HCT116 (cell line): ENCODE measurements around the gene KNCN. TPM values are rescaled to one million over a fixed set of nuclear protein-coding genes. Genes with fewer than 3 reads are reported as not detected.

Experiments
- ATAC-seq: fragments of 200-7000 bp; cut with Tn5 transposase; 2 replicates; pipeline ENCODE4 v1.9.1; 2020; ENCODE audit warnings: mild to moderate bottlenecking, moderate library complexity
- BruUV-seq: library from RNA; stranded (reverse); fragments of 400-500 nt; replicated peaks from 2 replicates; lab custom pipeline; 2021; lab: Mats Ljungman, UMichigan
- CTCF ChIA-PET: fragments of 300-600 bp; sonication (Branson Sonifier 250); formaldehyde crosslinking; loops from one replicate; lab custom pipeline; 2021; ENCODE audit warnings: antibody characterized with exemption; lab: Charles Lee
- POLR2A ChIA-PET: fragments of 300-600, 350-600 bp; sonication (Branson Sonifier 250); formaldehyde crosslinking; loops from one replicate; lab custom pipeline; 2021; ENCODE audit warnings: antibody characterized with exemption; lab: Charles Lee
- RAD21 ChIA-PET, 2 experiments: fragments of 300-600 bp; sonication (Branson Sonifier 250); formaldehyde crosslinking; loops; one replicate each; lab custom pipeline; 2023; ENCODE audit warnings: low total read pairs in 2 of 2; ENCODE audit not compliant: uncharacterized antibody in 2 of 2, unreplicated experiment in 2 of 2, low non-redundant PET in 1 of 2; lab: Charles Lee
- DNase-seq: peaks from one replicate; pipeline ENCODE4 v3.0.0-alpha.2; 2010; ENCODE audit warnings: low read depth, low spot score
- H2AFZ ChIP-seq: fragments of 200-600 bp; shearing (Covaris generic), sonication (generic); 2 replicates; pipeline ENCODE4 v1.6.1; 2017; ENCODE audit warnings: low read depth, mixed run types, mixed read lengths, antibody characterized with exemption, low read length; ENCODE audit not compliant: poor library complexity, severe bottlenecking
- H3K27ac ChIP-seq: 2 replicates; pipeline ENCODE4 v1.5.1; 2012; ENCODE audit warnings: low read depth, low read length
- H3K27me3 ChIP-seq: fragments of 200-600 bp; sonication (generic); 2 replicates; pipeline ENCODE4 v1.6.1; 2016; ENCODE audit warnings: mixed run types, low read length, mixed read lengths; ENCODE audit not compliant: insufficient read depth
- H3K36me3 ChIP-seq, 2 experiments: fragments of 200-500 bp in 1 of 2; fragments of 200-600 bp in 1 of 2; sonication (Bioruptor generic) in 1 of 2; sonication (generic) in 1 of 2; 2 replicates each; pipeline versions ENCODE4 v1.5.1 to v1.6.1; 2014 to 2016; ENCODE audit warnings: low read length in 2 of 2, inconsistent platforms in 1 of 2, mixed read lengths in 1 of 2, mixed run types in 1 of 2; ENCODE audit not compliant: insufficient read depth in 2 of 2, control insufficient read depth in 1 of 2
- H3K4me1 ChIP-seq, 2 experiments: fragments of 200-600 bp in 1 of 2; sonication (generic) in 1 of 2; 2 replicates each; pipeline versions ENCODE4 v1.5.1 to v1.6.1; 2012 to 2017; ENCODE audit warnings: low read length in 2 of 2, inconsistent platforms in 1 of 2, mild to moderate bottlenecking in 1 of 2, mixed read lengths in 1 of 2, mixed run types in 1 of 2, moderate library complexity in 1 of 2; ENCODE audit not compliant: insufficient read depth in 2 of 2, control insufficient read depth in 1 of 2
- H3K4me2 ChIP-seq: fragments of 200-600 bp; sonication (generic); 2 replicates; pipeline ENCODE4 v1.6.1; 2017; ENCODE audit warnings: mixed run types, low read length, mixed read lengths
- H3K4me3 ChIP-seq, 2 experiments: fragments of 200-600 bp in 1 of 2; sonication (generic) in 1 of 2; replicated peaks in 1 of 2; 2 replicates each; pipeline ENCODE4 v1.5.1; 2011 to 2016; ENCODE audit warnings: low read length in 2 of 2, control low read depth in 1 of 2, low read depth in 1 of 2, mild to moderate bottlenecking in 1 of 2, mixed read lengths in 1 of 2, mixed run types in 1 of 2
- H3K79me2 ChIP-seq: fragments of 200-600 bp; sonication (generic); 2 replicates; pipeline ENCODE4 v1.6.1; 2017; ENCODE audit warnings: mild to moderate bottlenecking, mixed run types, low read length, moderate library complexity, mixed read lengths; ENCODE audit not compliant: insufficient read depth
- H3K9ac ChIP-seq: fragments of 200-600 bp; sonication (generic); 2 replicates; pipeline ENCODE4 v1.6.1; 2016; ENCODE audit warnings: low read length, mixed read lengths
- H3K9me2 ChIP-seq: fragments of 200-600 bp; sonication (generic), shearing (Covaris generic); 2 replicates; pipeline ENCODE4 v1.6.1; 2017; ENCODE audit warnings: mixed run types, mild to moderate bottlenecking, moderate library complexity; ENCODE audit not compliant: insufficient read depth
- H3K9me3 ChIP-seq, 2 experiments: fragments of 200-500 bp in 1 of 2; fragments of 200-600 bp in 1 of 2; sonication (Bioruptor generic) in 1 of 2; sonication (generic) in 1 of 2; 2 replicates each; pipeline ENCODE4 v1.6.1; 2014 to 2017; ENCODE audit warnings: low read length in 2 of 2, mixed read lengths in 2 of 2, inconsistent platforms in 1 of 2, low read depth in 1 of 2, mild to moderate bottlenecking in 1 of 2, mixed run types in 1 of 2, moderate library complexity in 1 of 2; ENCODE audit not compliant: control insufficient read depth in 1 of 2, insufficient read depth in 1 of 2
- H4K20me1 ChIP-seq: fragments of 200-600 bp; sonication (generic), shearing (Covaris generic); 2 replicates; pipeline ENCODE4 v1.6.1; 2017; ENCODE audit warnings: mixed run types, mild to moderate bottlenecking, moderate library complexity; ENCODE audit not compliant: insufficient read depth
- CEBPB ChIP-seq: IDR thresholded peaks from 2 replicates; pipeline ENCODE4 v1.6.1; 2012; ENCODE audit warnings: low read depth
- CTCF ChIP-seq, 3 experiments: fragments of 200-600 bp in 1 of 3; sonication (generic) in 1 of 3; IDR thresholded peaks in 2 of 3; conservative IDR thresholded peaks in 1 of 3; 2 replicates each; pipeline ENCODE4 v1.5.1; 2012 to 2017; ENCODE audit warnings: low read depth in 2 of 3, low read length in 2 of 3, antibody characterized with exemption in 1 of 3, borderline replicate concordance in 1 of 3, control low read depth in 1 of 3, mild to moderate bottlenecking in 1 of 3, mixed read lengths in 1 of 3, mixed run types in 1 of 3, moderate library complexity in 1 of 3; ENCODE audit not compliant: insufficient read depth in 1 of 3
- EGR1 ChIP-seq: IDR thresholded peaks from 2 replicates; pipeline ENCODE4 v1.6.1; 2012; ENCODE audit warnings: low read depth
- EZH2phosphoT487 ChIP-seq: fragments of 200-600 bp; IDR thresholded peaks from 2 replicates; pipeline ENCODE4 v1.6.1; 2018; ENCODE audit warnings: antibody characterized with exemption, borderline replicate concordance
- FOSL1 ChIP-seq: IDR thresholded peaks from 2 replicates; pipeline ENCODE4 v1.6.1; 2012; ENCODE audit warnings: low read depth
- JUND ChIP-seq: IDR thresholded peaks from 2 replicates; pipeline ENCODE4 v1.6.1; 2012
- POLR2AphosphoS5 ChIP-seq: IDR thresholded peaks from 2 replicates; pipeline ENCODE4 v1.6.1; 2011; ENCODE audit warnings: mild to moderate bottlenecking, low read depth, low read length, moderate library complexity
- SP1 ChIP-seq: IDR thresholded peaks from 2 replicates; pipeline ENCODE4 v1.6.1; 2012; ENCODE audit warnings: low read depth
- SRF ChIP-seq: IDR thresholded peaks from 2 replicates; pipeline ENCODE4 v1.6.1; 2012; ENCODE audit warnings: low read depth
- TCF7L2 ChIP-seq: IDR thresholded peaks from 2 replicates; pipeline ENCODE4 v1.7.0; 2011; ENCODE audit warnings: borderline replicate concordance, inconsistent platforms; ENCODE audit not compliant: insufficient read depth, insufficient read length; ENCODE audit errors: extremely low read depth
- YY1 ChIP-seq: IDR thresholded peaks from 2 replicates; pipeline ENCODE4 v1.6.1; 2011; ENCODE audit warnings: low read length, low read depth, moderate library complexity, mild to moderate bottlenecking; ENCODE audit not compliant: insufficient replicate concordance; ENCODE audit errors: extremely low read depth
- ZBTB33 ChIP-seq: IDR thresholded peaks from 2 replicates; pipeline ENCODE4 v1.6.1; 2011; ENCODE audit warnings: mild to moderate bottlenecking, low read length, moderate library complexity; ENCODE audit not compliant: insufficient replicate concordance; ENCODE audit errors: extremely low read depth
- ZFX ChIP-seq: fragments of 450-650 bp; IDR thresholded peaks from 2 replicates; pipeline ENCODE4 v1.6.1; 2017
- ZNF274 ChIP-seq: fragments of 200-500 bp; sonication (Bioruptor generic); IDR thresholded peaks from 2 replicates; pipeline ENCODE4 v1.6.1; 2014; ENCODE audit warnings: mild to moderate bottlenecking, low read depth, low read length, inconsistent platforms
- intact Hi-C: fragments of 100-400 bp; cut with micrococcal nuclease; formaldehyde crosslinking; loops from 2 replicates; pipeline ENCODE4 v1.10.0; 2022
- total RNA-seq: library from RNA; stranded (reverse); gene quantifications from one replicate; pipeline ENCODE4 v1.2.1, GENCODE V29; 2021; ENCODE audit not compliant: unreplicated experiment
- TF ChIP-seq, protein P1 (sequence below): IDR thresholded peaks from 2 replicates; pipeline ENCODE4 v1.6.1; 2012
- TF ChIP-seq, protein P2 (sequence below): IDR thresholded peaks from 2 replicates; pipeline ENCODE4 v1.6.1; 2012; ENCODE audit warnings: low read depth

The KNCN gene
- total RNA-seq, 1 experiment from 2014 or later: not detected

DNA sequence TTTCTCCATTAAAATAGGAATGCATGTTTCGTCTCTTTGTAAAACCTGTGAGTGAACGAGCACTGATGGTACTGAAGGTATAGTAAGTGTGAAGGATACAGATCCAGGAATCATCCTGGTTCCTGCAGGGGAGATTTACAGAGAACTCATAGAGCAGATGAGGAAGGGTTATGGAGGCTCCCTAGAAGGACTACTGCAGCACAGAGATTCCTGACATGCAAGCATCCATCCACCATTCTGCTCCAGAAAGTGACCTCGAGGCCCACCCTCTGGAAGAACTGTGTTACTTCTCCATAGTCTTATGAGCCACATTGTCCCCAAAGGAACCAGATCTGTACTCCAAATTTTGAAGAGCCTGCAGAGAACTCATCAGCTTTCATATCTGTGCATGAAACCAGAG, 38.1 kb upstream of the KNCN start:
- no peak overlapping the region for H3K27ac ChIP-seq
- ChIA-PET CTCF (no interaction called here), RAD21 (no interaction called here), POLR2A (interaction anchor here (0.7 kb wide), 1 partner anchor 100 kb away, joined by 4 read pairs; no protein-coding TSS in a partner anchor)
- no peaks in the 10 kb centered on the region for H3K79me2 ChIP-seq
- no peaks in the 10 kb centered on the region for H4K20me1 ChIP-seq
- no peak overlapping the region for H3K9ac ChIP-seq
- no peak overlapping the region for H3K4me2 ChIP-seq
- BruUV-seq: no TSS peak
- TF ChIP-seq CTCF (IDR thresholded peaks at IDR 0.05 in 2 of 3, conservative IDR thresholded peaks at IDR 0.05 in 1 of 3; ENCODE audit: borderline replicate concordance in 1 of 3, insufficient read depth in 1 of 3, low read depth in 2 of 3, low read length in 2 of 3): no peak
- TF ChIP-seq, protein P1, sequence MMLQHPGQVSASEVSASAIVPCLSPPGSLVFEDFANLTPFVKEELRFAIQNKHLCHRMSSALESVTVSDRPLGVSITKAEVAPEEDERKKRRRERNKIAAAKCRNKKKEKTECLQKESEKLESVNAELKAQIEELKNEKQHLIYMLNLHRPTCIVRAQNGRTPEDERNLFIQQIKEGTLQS: no peak
- no peak for TF ChIP-seq ZBTB33
- no peak for TF ChIP-seq EZH2phosphoT487
- no peak for TF ChIP-seq YY1
- TF ChIP-seq ZNF274: no peak
- no peak for TF ChIP-seq ZFX
- TF ChIP-seq EGR1: no peak
- TF ChIP-seq SRF: no peak
- no peak for TF ChIP-seq TCF7L2
- TF ChIP-seq CEBPB: no peak
- TF ChIP-seq POLR2AphosphoS5: no peak
- no peak for TF ChIP-seq SP1
- no peak for TF ChIP-seq JUND
- no peak for TF ChIP-seq FOSL1
- TF ChIP-seq, protein P2, sequence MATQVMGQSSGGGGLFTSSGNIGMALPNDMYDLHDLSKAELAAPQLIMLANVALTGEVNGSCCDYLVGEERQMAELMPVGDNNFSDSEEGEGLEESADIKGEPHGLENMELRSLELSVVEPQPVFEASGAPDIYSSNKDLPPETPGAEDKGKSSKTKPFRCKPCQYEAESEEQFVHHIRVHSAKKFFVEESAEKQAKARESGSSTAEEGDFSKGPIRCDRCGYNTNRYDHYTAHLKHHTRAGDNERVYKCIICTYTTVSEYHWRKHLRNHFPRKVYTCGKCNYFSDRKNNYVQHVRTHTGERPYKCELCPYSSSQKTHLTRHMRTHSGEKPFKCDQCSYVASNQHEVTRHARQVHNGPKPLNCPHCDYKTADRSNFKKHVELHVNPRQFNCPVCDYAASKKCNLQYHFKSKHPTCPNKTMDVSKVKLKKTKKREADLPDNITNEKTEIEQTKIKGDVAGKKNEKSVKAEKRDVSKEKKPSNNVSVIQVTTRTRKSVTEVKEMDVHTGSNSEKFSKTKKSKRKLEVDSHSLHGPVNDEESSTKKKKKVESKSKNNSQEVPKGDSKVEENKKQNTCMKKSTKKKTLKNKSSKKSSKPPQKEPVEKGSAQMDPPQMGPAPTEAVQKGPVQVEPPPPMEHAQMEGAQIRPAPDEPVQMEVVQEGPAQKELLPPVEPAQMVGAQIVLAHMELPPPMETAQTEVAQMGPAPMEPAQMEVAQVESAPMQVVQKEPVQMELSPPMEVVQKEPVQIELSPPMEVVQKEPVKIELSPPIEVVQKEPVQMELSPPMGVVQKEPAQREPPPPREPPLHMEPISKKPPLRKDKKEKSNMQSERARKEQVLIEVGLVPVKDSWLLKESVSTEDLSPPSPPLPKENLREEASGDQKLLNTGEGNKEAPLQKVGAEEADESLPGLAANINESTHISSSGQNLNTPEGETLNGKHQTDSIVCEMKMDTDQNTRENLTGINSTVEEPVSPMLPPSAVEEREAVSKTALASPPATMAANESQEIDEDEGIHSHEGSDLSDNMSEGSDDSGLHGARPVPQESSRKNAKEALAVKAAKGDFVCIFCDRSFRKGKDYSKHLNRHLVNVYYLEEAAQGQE: no peak
- no peaks in the 10 kb centered on the region for H3K9me3 ChIP-seq
- H3K36me3 ChIP-seq: peaks cover 18 to 23% of the 10 kb centered on the region in 2 experiments; a peak in 3 of 4 replicates
- ATAC-seq (no peak), DNase-seq (no peak)
- no peak overlapping the region for H2AFZ ChIP-seq
- H3K4me1 ChIP-seq: no peaks in the 10 kb centered on the region
- intact Hi-C loops: no loop called here
- no peak overlapping the region for H3K4me3 ChIP-seq
- no peaks in the 10 kb centered on the region for H3K27me3 ChIP-seq
- H3K9me2 ChIP-seq: no peaks in the 10 kb centered on the region
